ENCODE results near the gene GTF2A1.
"Not testable (repeated sequence)": the region's sequence is repeated elsewhere in the genome, so short reads cannot be mapped to it uniquely, and the experiment has no call there.

GTF2A1 gene

DNA sequence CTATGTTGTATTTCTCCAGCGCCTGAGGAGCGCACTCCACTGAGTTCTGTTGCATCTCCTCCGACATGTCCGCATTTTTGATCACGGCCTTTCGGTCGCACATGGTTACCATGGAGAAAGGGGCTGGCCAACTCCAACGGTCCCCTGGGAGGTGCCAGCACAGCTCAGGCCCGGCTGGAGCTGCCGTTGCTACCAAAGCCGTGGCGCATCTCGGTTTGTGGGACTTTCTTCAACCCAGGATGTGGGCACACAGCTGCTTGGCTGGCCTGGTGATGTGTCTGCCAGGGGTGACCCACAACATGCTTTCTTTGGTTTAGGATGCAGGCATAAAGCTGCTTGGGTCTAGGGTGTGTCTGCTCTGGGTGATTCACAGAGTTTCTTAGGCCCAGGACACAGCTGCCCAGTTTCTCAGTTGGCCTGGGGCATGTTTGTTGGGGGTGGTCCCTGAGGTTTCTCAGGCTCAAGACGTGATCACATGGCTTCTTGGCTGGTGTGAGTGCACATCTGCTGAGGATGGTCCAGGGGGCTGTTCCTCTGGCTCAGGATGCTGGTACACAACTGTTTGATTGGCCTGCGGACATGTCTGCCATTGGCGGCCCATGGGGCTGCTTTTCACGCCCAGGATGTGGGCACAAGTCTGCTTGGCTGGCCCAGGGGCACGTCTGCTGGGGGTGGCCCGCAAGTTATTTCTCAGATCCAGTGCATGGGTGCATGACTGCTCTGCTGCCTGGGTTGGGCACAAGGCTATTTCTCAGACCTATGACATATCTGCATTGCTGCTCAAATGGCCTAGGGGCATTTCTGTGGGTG lies 25.9 kb upstream of the GTF2A1 start:
- CTCF ChIA-PET: no interaction called here

DNA sequence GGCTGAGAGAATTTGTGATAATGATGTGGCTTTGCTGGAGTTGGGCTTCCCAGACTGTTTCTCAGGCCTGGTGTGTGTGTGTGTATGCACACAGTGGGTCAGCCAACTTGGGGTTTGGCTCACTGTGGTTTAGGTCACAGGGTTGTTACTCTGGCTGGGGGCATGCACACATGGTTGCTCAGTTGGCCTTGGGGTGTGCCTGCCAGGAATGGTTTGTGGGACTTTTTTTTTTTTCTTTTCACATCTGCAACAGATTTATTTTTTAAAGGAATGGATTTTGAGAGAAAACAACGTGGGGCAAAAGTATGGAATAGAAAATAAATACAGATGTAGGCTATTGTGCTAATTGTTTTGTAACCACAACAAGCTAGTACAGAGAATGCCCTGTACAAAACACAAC lies 25.0 kb upstream of the GTF2A1 start:
- no peak for DNase-seq (ENCODE audit: extremely low spot score)
- POLR2A ChIA-PET: no interaction called here
- no peak for TF ChIP-seq FOXK2 (IDR thresholded peaks at IDR 0.05)
- no peak for TF ChIP-seq HDGF (IDR thresholded peaks at IDR 0.05; ENCODE audit: borderline replicate concordance)
- TF ChIP-seq FOXA1 (IDR thresholded peaks at IDR 0.05): no peak
- TF ChIP-seq TARDBP (IDR thresholded peaks at IDR 0.05): no peak
- no peak for TF ChIP-seq ZNF384 (IDR thresholded peaks at IDR 0.05)
- no peak for TF ChIP-seq LEF1 (IDR thresholded peaks at IDR 0.05; ENCODE audit: borderline replicate concordance)
- no peak for TF ChIP-seq CTBP1 (IDR thresholded peaks at IDR 0.05; ENCODE audit: borderline replicate concordance)
- TF ChIP-seq NFRKB (IDR thresholded peaks at IDR 0.05): no peak
- TF ChIP-seq SUZ12 (IDR thresholded peaks at IDR 0.05): no peak
- TF ChIP-seq BHLHE40 (IDR thresholded peaks at IDR 0.05; ENCODE audit: borderline replicate concordance): no peak
- no peak for TF ChIP-seq L3MBTL2 (conservative IDR thresholded peaks at IDR 0.05)
- CTCF ChIA-PET: no interaction called here

More for the DNA sequence above, 25.9 kb upstream of the GTF2A1 start:
- no peak for DNase-seq (ENCODE audit: extremely low spot score)
- POLR2A ChIA-PET: interaction anchor here (1.5 kb wide), 1 partner anchor 25 kb away, joined by 5 read pairs; the partner anchor contains the start of gene GTF2A1
- no peak for TF ChIP-seq ELF4 (IDR thresholded peaks at IDR 0.05)
- no peak for TF ChIP-seq LEF1 (IDR thresholded peaks at IDR 0.05; ENCODE audit: borderline replicate concordance)
- TF ChIP-seq SUZ12 (IDR thresholded peaks at IDR 0.05): no peak
- no peak for TF ChIP-seq SP1 (IDR thresholded peaks at IDR 0.05)
- no peak for TF ChIP-seq CTBP1 (IDR thresholded peaks at IDR 0.05; ENCODE audit: borderline replicate concordance)
- no peak for TF ChIP-seq L3MBTL2 (conservative IDR thresholded peaks at IDR 0.05)

DNA sequence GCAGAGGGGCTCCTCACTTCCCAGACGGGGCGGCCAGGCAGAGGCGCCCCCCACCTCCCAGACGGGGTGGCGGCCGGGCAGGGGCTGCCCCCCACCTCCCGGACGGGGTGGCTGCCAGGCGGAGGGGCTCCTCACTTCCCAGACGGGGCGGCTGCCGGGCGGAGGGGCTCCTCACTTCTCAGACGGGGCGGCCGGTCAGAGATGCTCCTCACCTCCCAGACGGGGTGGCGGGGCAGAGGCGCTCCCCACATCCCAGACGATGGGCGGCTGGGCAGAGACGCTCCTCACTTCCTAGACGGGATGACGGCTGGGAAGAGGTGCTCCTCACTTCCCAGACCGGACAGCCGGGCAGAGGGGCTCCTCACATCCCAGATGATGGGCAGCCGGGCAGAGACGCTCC lies 23.7 kb upstream of the GTF2A1 start:
- DNase-seq (ENCODE audit: extremely low spot score); CTCF ChIA-PET; POLR2A ChIA-PET: not testable (repeated sequence)

DNA sequence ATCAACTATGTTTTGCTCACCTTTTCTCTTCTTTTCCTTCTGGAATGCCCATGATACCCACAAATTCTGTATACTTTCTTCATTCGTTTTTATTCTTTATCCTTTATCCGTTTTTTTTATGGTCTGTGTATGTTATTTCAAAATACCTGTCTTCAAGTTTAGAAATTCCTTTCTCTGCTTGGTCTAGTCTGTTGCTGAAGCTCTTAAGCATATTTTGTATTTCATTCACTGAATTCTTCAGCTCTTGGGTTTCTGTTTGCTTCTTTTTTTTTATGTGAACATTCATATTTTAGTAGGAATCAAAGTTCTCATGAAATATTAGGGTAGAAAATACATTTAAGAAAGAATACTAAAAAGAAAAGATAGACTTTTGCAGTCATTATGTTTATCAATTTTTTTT lies 22.7 kb upstream of the GTF2A1 start:
- TF ChIP-seq SUZ12 (IDR thresholded peaks at IDR 0.05) (no peak), L3MBTL2 (conservative IDR thresholded peaks at IDR 0.05) (no peak), ARNT (IDR thresholded peaks at IDR 0.05) (no peak), FOXA1 (IDR thresholded peaks at IDR 0.05) (no peak)
- CTCF ChIA-PET: no interaction called here
- POLR2A ChIA-PET: no interaction called here
- DNase-seq (ENCODE audit: extremely low spot score): no peak

DNA sequence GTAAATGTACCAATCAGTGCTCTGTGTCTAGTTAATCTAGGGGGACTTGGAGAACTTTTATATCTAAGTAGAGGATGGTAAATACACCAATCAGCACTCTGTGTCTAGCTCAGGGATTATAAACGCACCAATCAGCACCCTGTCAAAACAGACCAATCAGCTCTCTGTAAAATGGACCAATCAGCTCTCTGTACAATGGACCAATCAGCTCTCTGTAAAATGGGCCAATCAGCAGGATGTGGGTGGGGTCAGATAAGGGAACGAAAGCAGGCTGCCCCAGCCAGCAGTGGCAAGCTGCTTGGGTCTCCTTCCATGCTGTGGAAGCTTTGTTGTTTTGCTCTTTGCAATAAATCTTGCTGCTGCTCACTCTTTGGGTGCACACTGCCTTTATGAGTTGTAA lies 16.1 kb upstream of the GTF2A1 start:
- CTCF ChIA-PET; DNase-seq (ENCODE audit: extremely low spot score): not testable (repeated sequence)
- POLR2A ChIA-PET: interaction anchor here (1.7 kb wide), 1 partner anchor 16 kb away, joined by 6 read pairs; the partner anchor contains the start of gene GTF2A1

DNA sequence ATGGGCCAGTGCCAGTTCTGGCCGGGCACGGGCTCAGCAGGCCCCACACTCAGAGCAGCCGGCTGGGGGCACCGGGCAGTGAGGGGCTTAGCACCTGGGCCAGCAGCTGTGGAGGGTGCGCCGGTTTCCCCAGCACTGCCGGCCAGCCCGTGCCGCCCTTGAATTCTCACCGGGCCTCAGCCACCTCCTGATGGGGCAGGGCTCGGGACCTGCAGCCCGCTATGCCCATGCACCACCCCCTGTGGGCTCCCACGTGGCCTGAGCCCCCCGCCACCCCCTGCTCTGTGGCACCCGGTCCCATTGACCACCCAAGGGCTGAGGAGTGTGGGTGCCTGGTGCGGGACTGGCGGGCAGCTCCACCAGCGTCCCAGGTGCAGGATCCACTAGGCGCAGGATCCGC lies 15.4 kb upstream of the GTF2A1 start:
- DNase-seq (ENCODE audit: extremely low spot score): no peak
- ChIA-PET POLR2A (no interaction called here), CTCF (no interaction called here)
- no peak for TF ChIP-seq SUZ12 (IDR thresholded peaks at IDR 0.05)
- TF ChIP-seq ZNF384 (IDR thresholded peaks at IDR 0.05): no peak
- no peak for TF ChIP-seq FOXM1 (IDR thresholded peaks at IDR 0.05; ENCODE audit: borderline replicate concordance)
- no peak for TF ChIP-seq TARDBP (IDR thresholded peaks at IDR 0.05)
- no peak for TF ChIP-seq BHLHE40 (IDR thresholded peaks at IDR 0.05; ENCODE audit: borderline replicate concordance)
- TF ChIP-seq L3MBTL2 (conservative IDR thresholded peaks at IDR 0.05): no peak
- no peak for TF ChIP-seq FOXK2 (IDR thresholded peaks at IDR 0.05)

DNA sequence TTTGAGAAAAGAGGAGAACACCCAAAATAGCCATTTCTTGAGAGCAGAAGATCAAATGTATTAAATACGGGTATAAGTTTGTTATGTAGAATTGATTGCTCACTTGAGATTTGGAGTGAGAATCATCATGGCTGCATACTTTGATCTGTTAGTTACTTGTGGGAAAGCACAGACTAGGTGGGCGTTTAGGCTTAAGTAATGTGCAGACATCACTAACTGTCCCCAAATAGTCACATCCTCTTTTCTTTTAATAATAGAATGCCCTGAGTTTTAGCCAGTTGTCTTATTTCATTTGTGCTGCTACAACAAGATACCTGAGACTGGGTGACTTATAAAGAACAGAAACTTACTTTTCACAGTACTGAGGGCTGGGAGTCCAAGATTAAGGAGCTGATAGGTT lies 14.3 kb upstream of the GTF2A1 start:
- ChIA-PET CTCF (no interaction called here), POLR2A (interaction anchor here (1.5 kb wide), 1 partner anchor 16 kb away, joined by 3 read pairs; no protein-coding TSS in a partner anchor)
- TF ChIP-seq FOXK2 (IDR thresholded peaks at IDR 0.05): no peak
- TF ChIP-seq SP1 (IDR thresholded peaks at IDR 0.05): no peak
- no peak for TF ChIP-seq BHLHE40 (IDR thresholded peaks at IDR 0.05; ENCODE audit: borderline replicate concordance)
- no peak for TF ChIP-seq CTBP1 (IDR thresholded peaks at IDR 0.05; ENCODE audit: borderline replicate concordance)
- TF ChIP-seq ELF4 (IDR thresholded peaks at IDR 0.05): no peak
- no peak for TF ChIP-seq LEF1 (IDR thresholded peaks at IDR 0.05; ENCODE audit: borderline replicate concordance)
- TF ChIP-seq HDGF (IDR thresholded peaks at IDR 0.05; ENCODE audit: borderline replicate concordance): no peak
- TF ChIP-seq TARDBP (IDR thresholded peaks at IDR 0.05): no peak
- TF ChIP-seq, protein P1, sequence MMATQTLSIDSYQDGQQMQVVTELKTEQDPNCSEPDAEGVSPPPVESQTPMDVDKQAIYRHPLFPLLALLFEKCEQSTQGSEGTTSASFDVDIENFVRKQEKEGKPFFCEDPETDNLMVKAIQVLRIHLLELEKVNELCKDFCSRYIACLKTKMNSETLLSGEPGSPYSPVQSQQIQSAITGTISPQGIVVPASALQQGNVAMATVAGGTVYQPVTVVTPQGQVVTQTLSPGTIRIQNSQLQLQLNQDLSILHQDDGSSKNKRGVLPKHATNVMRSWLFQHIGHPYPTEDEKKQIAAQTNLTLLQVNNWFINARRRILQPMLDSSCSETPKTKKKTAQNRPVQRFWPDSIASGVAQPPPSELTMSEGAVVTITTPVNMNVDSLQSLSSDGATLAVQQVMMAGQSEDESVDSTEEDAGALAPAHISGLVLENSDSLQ (IDR thresholded peaks at IDR 0.05): no peak
- no peak for TF ChIP-seq L3MBTL2 (conservative IDR thresholded peaks at IDR 0.05)
- TF ChIP-seq ZNF384 (IDR thresholded peaks at IDR 0.05): no peak
- no peak for TF ChIP-seq SUZ12 (IDR thresholded peaks at IDR 0.05)
- TF ChIP-seq ARNT (IDR thresholded peaks at IDR 0.05): no peak
- TF ChIP-seq FOXA1 (IDR thresholded peaks at IDR 0.05): no peak
- no peak for TF ChIP-seq FOXM1 (IDR thresholded peaks at IDR 0.05; ENCODE audit: borderline replicate concordance)
- DNase-seq (ENCODE audit: extremely low spot score): no peak

DNA sequence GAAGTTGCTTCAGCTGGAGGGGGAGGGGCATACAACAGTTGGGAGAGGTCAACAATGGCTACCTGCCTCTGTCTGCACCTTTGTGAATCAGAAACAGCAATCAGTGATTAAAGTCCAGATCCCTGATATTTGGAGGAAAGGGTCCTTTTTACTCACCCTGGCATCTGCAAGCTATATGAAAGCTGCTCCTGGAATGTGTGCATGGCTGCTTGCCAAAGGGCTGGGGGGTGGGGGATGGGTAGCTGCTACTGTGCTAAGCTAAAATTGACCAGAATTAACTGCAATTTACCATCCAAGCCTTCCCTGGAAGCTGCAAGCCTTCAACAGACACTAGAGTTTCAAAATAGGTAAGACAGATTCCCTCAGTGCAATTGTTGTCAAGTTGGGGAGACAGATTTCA lies 13.5 kb upstream of the GTF2A1 start:
- ChIA-PET POLR2A (interaction anchor here (1.0 to 1.5 kb wide), 2 partner anchors 13 to 15 kb away, joined by 3 to 6 read pairs; partner anchors contain the start of gene GTF2A1), CTCF (no interaction called here)
- no peak for DNase-seq (ENCODE audit: extremely low spot score)
- TF ChIP-seq SUZ12 (IDR thresholded peaks at IDR 0.05) (no peak), TARDBP (IDR thresholded peaks at IDR 0.05) (no peak), SP1 (IDR thresholded peaks at IDR 0.05) (no peak)
- TF ChIP-seq, protein P1 (IDR thresholded peaks at IDR 0.05): no peak

All from HEK293T (cell line).